Activated naive CD4-positive, alpha-beta T cell treated with anti-CD3 and anti-CD28 coated beads, Interleukin-2, amount 10 ng/mL, durations not matched to agents 7 days and 5 days (primary cell): Measurements from ENCODE around the gene RGCC.

Experiments
- CTCF ChIA-PET: fragments of 350-600 bp; sonication (Branson Sonifier 250); formaldehyde crosslinking; loops from one replicate; lab custom pipeline; 2021; ENCODE audit warnings: antibody characterized with exemption; lab: Charles Lee
- DNase-seq: peaks from one replicate; pipeline ENCODE4 v3.0.0-alpha.2; 2020
- H3K27ac Mint-ChIP-seq: one replicate; pipeline ENCODE4 v1.8.0; 2021; ENCODE audit warnings: mild to moderate bottlenecking, moderate library complexity, mixed read lengths
- H3K27me3 Mint-ChIP-seq: one replicate; pipeline ENCODE4 v1.8.0; 2021; ENCODE audit warnings: mild to moderate bottlenecking, mixed read lengths
- H3K36me3 Mint-ChIP-seq: one replicate; pipeline ENCODE4 v1.8.0; 2021; ENCODE audit warnings: mixed read lengths
- H3K4me1 Mint-ChIP-seq: one replicate; pipeline ENCODE4 v1.8.0; 2021; ENCODE audit warnings: mixed read lengths
- H3K4me3 Mint-ChIP-seq: one replicate; pipeline ENCODE4 v1.8.0; 2021; ENCODE audit warnings: mild to moderate bottlenecking, moderate library complexity, mixed read lengths
- H3K9me3 Mint-ChIP-seq: one replicate; pipeline ENCODE4 v1.8.0; 2021; ENCODE audit warnings: mixed read lengths

Gene RGCC

DNA sequence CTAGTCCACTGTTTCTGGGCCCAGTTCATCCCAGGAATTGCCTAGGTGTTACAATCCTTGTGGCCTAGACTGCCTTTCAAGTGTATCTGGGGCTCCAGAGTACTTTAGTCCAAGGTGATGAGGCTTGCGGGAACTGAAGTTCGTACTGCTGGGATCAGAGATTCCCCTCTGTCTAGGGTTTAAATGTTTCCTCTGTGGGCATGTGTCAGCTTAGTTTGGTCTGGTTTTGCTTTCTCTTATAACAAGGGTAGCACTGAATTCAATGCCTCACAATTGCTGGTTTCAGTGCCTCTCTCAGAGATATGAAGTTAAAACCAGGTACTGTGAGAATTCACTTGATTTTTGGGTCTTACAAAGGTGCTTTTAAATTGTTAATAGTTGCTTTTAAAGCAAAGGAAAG is 30.8 kb downstream of the RGCC start:
- Mint-ChIP-seq H3K27ac (peak overlapping the region; percentile 91), H3K9me3 (peaks cover 18% of the 10 kb centered on the region), H3K36me3 (peaks cover 12% of the 10 kb centered on the region), H3K4me3 (peak overlapping the region; percentile 58), H3K4me1 (peaks cover 42% of the 10 kb centered on the region), H3K27me3 (peaks cover 7% of the 10 kb centered on the region)
- DNase-seq: no peak
- CTCF ChIA-PET: interaction anchor here (1.4 to 3.3 kb wide), 3 partner anchors 19 to 29 kb away, joined by 3 to 16 read pairs (median 3); no protein-coding TSS in a partner anchor

DNA sequence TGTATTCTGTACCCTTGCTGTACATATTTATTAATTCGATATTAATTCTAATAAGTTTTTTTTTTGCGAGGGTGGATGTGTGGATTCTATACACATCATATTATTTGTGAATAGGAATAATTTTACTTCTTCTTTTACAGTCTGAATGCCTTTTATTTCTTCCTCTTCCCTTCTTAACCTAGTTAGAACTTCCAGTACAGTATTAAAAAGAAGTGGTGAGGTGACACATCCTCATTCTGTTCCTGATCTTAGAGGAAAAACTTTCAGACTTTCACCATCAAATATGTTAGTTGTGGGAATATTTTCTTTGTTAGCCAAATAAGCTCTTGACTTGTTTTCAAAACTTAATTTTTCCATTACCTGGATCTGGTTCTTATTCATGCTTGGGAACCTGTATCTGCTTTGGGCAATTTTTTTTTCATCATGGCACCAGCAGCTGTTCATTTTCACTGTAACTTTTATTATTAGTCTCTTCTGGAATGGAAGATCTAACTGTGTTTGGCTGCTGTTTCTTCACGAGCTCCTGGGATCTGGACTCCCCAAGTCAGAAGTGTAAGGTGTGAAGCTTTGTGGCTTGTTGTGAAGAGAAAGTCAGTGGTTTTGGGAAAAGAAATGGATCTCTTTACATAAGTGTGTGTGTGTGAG is 33.1 kb downstream of the RGCC start:
- Mint-ChIP-seq H3K4me3 (no peak overlapping the region), H3K27me3 (peaks cover 7% of the 10 kb centered on the region), H3K4me1 (peaks cover 64% of the 10 kb centered on the region), H3K36me3 (peaks cover 8% of the 10 kb centered on the region), H3K9me3 (peaks cover 8% of the 10 kb centered on the region), H3K27ac (peak overlapping the region; percentile 34)
- DNase-seq: no peak
- CTCF ChIA-PET: interaction anchor here (4.0 kb wide), 1 partner anchor 31 kb away, joined by 42 read pairs; no protein-coding TSS in a partner anchor

DNA sequence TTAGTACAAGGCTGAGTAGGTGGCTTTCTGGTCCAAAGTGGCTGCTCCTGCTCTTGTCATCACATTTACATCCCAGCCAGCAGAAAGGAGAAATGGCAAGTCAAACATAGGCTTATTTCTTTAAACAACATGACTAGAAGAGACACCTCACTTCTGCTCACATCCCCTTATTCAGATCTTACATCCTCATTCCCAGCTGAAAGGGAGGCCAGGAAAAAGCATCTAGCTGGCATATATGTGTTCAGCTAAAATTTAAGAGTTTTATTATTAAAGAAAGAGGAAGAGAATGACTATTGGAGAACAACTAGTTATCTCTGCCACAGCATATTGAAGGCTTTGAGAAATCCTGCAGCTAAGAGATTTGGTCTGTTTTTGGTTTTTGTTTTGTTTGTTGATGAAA is 34.1 kb downstream of the RGCC start:
- CTCF ChIA-PET: interaction anchor here (0.7 to 4.0 kb wide), 3 partner anchors 28 to 141 kb away, joined by 3 to 42 read pairs (median 9); no protein-coding TSS in a partner anchor
- H3K27ac Mint-ChIP-seq: peak overlapping the region; percentile 97
- peaks cover 2% of the 10 kb centered on the region for H3K9me3 Mint-ChIP-seq

DNA sequence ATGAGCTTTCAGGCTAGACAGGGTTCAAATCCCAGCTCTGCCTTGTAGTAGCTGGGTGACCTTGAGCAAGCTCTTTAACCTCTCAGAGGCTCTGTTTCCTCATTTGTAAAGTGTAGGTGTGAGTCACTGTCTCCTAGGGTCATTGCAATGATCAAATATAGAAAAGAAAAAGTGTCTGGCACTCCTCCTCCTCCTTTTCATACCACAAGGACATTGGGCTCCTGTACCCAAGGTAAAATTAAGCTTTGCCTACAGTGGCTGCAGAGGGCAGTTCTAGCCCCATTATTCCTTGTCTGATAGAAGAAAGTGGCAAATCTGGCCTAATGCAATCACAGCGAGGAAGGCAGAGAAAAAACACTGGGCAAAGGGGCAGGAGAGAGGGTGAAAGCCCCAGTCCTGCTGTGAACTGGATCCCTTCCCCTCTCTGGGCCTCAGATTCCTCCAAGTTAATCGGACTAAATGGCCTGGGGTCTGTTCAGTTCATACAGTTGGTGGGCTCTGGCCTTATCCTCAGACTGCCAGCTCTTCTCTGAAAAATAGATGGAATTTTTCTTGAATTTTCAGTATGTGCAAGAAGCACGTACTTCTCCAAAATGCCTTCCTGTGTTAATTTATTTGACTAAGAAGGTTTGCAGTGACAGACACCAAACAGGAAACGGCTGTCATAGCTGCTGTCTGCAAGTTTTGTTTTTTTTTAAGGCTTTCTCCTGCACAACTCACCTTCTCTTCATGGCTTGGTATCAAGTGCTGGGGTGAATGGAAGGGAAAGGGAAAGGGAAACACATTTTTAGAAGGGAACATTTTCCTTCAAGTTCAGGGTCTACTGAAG is 35.3 kb downstream of the RGCC start:
- Mint-ChIP-seq H3K4me1 (peaks cover 82% of the 10 kb centered on the region), H3K9me3 (no peaks in the 10 kb centered on the region), H3K27me3 (no peaks in the 10 kb centered on the region), H3K4me3 (peak overlapping the region; percentile 40), H3K27ac (peak overlapping the region; percentile 97), H3K36me3 (peaks cover 2% of the 10 kb centered on the region)
- DNase-seq: no peak
- CTCF ChIA-PET: interaction anchor here (1.0 to 4.0 kb wide), 3 partner anchors 22 to 33 kb away, joined by 3 to 42 read pairs (median 9); no protein-coding TSS in a partner anchor

More for the DNA sequence above, 34.1 kb downstream of the RGCC start:
- DNase-seq: no peak
- peaks cover 3% of the 10 kb centered on the region for H3K36me3 Mint-ChIP-seq
- peaks cover 7% of the 10 kb centered on the region for H3K27me3 Mint-ChIP-seq
- peaks cover 72% of the 10 kb centered on the region for H3K4me1 Mint-ChIP-seq
- no peak overlapping the region for H3K4me3 Mint-ChIP-seq

DNA sequence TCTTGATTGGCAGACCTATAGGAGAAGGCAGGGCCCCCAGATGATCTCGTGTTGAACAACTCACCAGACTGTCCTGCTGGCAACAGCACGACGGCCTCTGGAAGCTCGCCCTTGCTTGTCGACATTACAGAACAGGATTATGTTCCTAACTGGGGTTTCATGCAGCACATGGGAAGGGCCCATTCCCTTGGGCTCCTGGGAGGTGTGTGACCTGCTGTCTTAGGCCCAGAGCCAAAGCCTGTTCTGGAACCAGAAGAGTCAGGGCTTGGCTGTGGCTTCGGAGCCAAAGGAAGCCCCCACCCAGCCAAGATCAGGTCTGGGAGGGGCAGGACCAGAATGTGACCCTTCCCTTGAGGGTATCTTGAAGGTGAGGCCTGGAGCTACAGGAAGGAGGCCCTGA is 36.9 kb downstream of the RGCC start:
- H3K4me3 Mint-ChIP-seq: no peak overlapping the region
- CTCF ChIA-PET: interaction anchor here (0.8 to 4.0 kb wide), 3 partner anchors 35 to 37 kb away, joined by 3 to 42 read pairs (median 3); partner anchors contain the start of gene RGCC
- peaks cover 81% of the 10 kb centered on the region for H3K4me1 Mint-ChIP-seq
- H3K36me3 Mint-ChIP-seq: peaks cover 3% of the 10 kb centered on the region
- H3K27ac Mint-ChIP-seq: peak overlapping the region; percentile 68
- H3K9me3 Mint-ChIP-seq: no peaks in the 10 kb centered on the region
- DNase-seq: no peak
- H3K27me3 Mint-ChIP-seq: no peaks in the 10 kb centered on the region

DNA sequence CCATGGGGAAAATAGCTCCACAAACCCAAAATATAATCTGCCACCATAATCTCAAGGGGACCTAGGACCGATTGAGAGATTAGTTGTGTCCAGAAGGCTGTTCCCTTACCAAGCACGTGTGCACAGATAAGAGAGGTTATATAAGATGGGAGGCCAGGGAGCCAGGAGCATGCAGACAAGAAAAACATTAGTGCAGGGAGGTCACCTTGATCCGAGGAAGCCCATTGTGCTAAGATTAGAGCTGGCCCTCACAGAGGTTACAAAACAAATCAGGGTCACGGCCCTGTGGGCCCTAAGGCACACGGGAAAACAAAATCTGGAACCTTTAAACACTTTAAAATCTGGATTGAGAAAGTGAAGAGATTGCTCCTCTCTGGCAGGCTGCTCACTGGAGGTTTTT is 37.7 kb downstream of the RGCC start:
- no peaks in the 10 kb centered on the region for H3K27me3 Mint-ChIP-seq
- H3K4me1 Mint-ChIP-seq: peaks cover 86% of the 10 kb centered on the region
- H3K36me3 Mint-ChIP-seq: peaks cover 6% of the 10 kb centered on the region
- no peak overlapping the region for H3K4me3 Mint-ChIP-seq
- no peaks in the 10 kb centered on the region for H3K9me3 Mint-ChIP-seq
- CTCF ChIA-PET: interaction anchor here (0.8 to 1.5 kb wide), 2 partner anchors 36 to 38 kb away, joined by 3 read pairs; partner anchors contain the start of gene RGCC
- DNase-seq: no peak
- no peak overlapping the region for H3K27ac Mint-ChIP-seq

DNA sequence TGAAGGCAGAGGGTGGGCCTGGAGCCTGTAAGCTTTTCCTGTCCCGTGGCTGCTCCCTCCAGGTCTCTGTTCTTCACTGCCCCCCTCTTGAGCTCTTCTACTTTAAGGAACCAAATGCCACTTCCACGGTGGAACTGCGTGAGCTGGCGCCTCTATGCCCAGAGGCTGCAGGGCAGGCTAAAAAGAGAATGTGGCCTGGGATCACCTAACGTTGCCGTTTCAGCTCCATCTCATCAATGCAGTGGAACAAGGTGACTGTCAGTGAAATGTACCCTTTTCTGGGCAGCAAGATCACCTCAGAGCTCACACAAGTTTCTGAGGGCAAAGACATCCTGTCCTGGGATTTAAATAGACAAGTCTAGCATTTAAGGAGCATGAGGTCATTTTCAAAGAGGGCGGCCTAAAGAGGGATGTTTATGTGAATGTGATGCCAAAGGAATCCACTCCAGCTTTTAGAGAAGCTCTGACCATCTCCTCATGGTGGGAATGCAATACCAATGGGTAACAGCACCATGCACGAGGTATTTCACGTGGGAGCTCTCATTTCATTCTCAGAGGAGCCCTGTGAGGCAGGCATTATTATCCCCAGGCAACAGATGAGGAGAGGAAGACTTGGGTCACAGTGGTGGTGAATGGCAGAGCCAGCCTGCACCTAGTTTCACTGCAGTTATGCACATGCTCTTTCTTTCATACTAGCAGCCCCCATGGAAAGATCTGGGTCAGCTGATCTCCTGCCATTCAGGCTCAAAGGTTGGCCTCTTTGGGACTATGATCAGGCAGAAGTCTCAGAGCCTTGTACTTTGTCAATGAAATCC is 39.3 kb downstream of the RGCC start:
- Mint-ChIP-seq H3K9me3 (no peaks in the 10 kb centered on the region), H3K27me3 (no peaks in the 10 kb centered on the region), H3K4me1 (peaks cover 90% of the 10 kb centered on the region), H3K36me3 (peaks cover 6% of the 10 kb centered on the region), H3K4me3 (no peak overlapping the region), H3K27ac (no peak overlapping the region)
- CTCF ChIA-PET: interaction anchor here (1.4 to 7.9 kb wide), 2 partner anchors 38 to 156 kb away, joined by 3 to 40 read pairs; partner anchors contain the start of gene RGCC
- DNase-seq: no peak

DNA sequence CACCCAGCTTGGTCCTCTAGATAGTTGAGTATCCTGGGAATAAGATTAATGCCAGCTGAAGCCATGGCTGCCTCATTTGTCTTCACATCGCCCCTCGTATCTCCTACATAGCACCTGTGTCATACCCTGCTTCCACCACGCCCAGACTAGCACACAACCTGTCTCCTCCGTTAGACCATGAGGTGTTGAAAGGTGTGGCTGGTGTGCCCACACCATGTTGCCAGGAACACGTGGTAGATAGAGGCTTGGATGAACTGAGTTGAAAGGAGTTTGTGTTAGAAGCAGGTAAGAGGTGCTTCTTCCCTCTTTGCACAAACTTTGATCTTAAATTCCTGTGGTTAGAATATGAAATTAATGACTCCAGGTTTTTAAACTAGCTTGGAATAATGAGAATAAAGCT is 40.1 kb downstream of the RGCC start:
- CTCF ChIA-PET: interaction anchor here (1.4 to 7.9 kb wide), 3 partner anchors 28 to 156 kb away, joined by 3 to 40 read pairs (median 3); partner anchors contain the start of gene RGCC
- Mint-ChIP-seq H3K4me3 (no peak overlapping the region), H3K9me3 (no peaks in the 10 kb centered on the region), H3K36me3 (peaks cover 6% of the 10 kb centered on the region), H3K27ac (no peak overlapping the region), H3K4me1 (peaks cover 90% of the 10 kb centered on the region), H3K27me3 (no peaks in the 10 kb centered on the region)
- DNase-seq: no peak

DNA sequence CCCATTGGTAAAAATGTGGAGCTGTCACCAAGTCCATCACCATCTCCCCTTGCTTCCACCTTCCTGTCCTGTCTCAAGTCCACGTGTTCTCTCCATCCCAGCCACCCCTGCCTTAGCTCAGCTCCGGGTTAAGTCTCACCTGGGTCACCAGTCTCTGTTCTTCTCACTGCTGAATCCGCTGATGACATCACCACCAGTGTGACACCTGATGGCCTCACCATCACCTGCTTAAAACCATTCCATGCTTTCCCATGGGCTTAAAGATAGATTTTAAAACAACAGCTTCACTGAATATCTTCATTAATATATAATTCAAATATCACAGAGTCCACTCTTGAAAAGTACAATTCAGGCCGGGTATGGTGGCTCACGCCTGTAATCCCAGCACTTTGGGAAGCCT is 42.1 kb downstream of the RGCC start:
- Mint-ChIP-seq H3K4me3 (no peak overlapping the region), H3K4me1 (peaks cover 75% of the 10 kb centered on the region), H3K36me3 (peaks cover 13% of the 10 kb centered on the region), H3K9me3 (peaks cover 10% of the 10 kb centered on the region), H3K27me3 (no peaks in the 10 kb centered on the region), H3K27ac (peak overlapping the region; percentile 60)
- DNase-seq: no peak
- CTCF ChIA-PET: interaction anchor here (7.9 kb wide), 1 partner anchor 41 kb away, joined by 40 read pairs; the partner anchor contains the start of gene RGCC

DNA sequence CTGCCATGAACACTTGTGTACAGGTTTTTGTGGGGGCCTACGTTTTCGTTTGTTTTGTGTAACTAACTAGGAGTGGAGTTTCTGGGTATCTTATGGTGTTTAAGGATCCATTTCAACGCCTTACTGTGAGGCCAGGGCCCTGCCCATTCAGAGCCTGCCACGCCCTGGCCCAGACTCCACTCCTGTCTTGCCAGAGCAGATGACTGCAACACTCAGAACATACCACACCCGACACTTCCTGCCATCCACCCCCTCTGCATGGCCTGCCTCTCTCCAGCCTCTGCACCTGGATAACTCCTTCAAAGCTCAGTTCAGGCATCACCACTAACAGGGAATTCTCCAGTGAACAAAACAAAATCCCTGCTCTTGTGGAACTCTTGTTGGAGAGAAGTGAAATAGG is 43.2 kb downstream of the RGCC start:
- Mint-ChIP-seq H3K27ac (peak overlapping the region; percentile 76), H3K4me1 (peaks cover 66% of the 10 kb centered on the region), H3K27me3 (no peaks in the 10 kb centered on the region), H3K9me3 (peaks cover 17% of the 10 kb centered on the region), H3K4me3 (no peak overlapping the region), H3K36me3 (peaks cover 14% of the 10 kb centered on the region)
- CTCF ChIA-PET: interaction anchor here (7.9 kb wide), 1 partner anchor 42 kb away, joined by 40 read pairs; the partner anchor contains the start of gene RGCC
- peak; percentile 65 for DNase-seq

DNA sequence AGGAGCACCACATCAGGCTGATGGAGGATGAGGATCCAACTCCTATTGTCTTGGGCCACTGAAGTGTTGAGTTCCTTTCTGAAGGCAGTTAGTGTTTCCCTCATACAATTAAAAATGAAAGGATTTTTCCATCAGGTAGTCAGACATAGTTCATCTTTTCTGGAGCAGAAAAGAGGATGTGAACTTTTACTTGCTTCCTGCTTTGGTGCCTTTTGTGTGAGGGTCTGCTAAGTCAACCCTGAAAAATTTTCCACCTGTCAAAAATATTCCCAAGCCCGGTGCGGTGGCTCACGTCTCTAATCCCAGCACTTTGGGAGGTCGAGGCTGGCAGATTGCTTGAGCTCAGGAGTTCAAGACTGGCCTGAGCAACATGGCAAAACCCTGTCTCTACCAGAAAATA is 43.9 kb downstream of the RGCC start:
- CTCF ChIA-PET: interaction anchor here (7.9 kb wide), 1 partner anchor 43 kb away, joined by 40 read pairs; the partner anchor contains the start of gene RGCC

DNA sequence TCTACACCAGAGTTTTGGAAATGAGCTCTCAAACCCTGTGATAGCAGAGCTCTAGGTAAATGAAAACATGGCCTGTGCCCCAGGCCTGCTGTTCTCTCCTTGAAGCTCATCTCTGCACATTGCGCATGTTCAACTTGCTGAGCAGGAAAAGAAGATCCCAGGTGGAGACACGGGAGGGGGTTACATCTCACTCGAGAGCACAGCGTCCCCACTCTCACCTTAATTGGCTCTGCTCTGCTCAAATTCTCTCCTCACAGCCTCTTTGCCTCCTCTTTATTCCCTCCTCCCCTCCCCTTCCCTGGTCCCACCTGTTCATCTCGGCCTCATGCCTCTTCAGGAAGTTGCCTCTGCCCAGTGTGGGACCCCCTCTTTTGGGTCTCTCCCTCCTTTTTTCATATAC is 44.7 kb downstream of the RGCC start:
- no peak for DNase-seq
- no peak overlapping the region for H3K27ac Mint-ChIP-seq
- H3K36me3 Mint-ChIP-seq: peaks cover 19% of the 10 kb centered on the region
- peaks cover 21% of the 10 kb centered on the region for H3K9me3 Mint-ChIP-seq
- H3K27me3 Mint-ChIP-seq: no peaks in the 10 kb centered on the region
- CTCF ChIA-PET: interaction anchor here (0.7 to 7.9 kb wide), 2 partner anchors 9 to 43 kb away, joined by 3 to 40 read pairs; partner anchors contain the start of gene RGCC
- no peak overlapping the region for H3K4me3 Mint-ChIP-seq
- H3K4me1 Mint-ChIP-seq: peaks cover 54% of the 10 kb centered on the region

More for the DNA sequence above, 43.9 kb downstream of the RGCC start:
- Mint-ChIP-seq H3K4me3 (no peak overlapping the region), H3K9me3 (peaks cover 21% of the 10 kb centered on the region), H3K27ac (peak overlapping the region; percentile 19), H3K4me1 (peaks cover 60% of the 10 kb centered on the region), H3K36me3 (peaks cover 19% of the 10 kb centered on the region), H3K27me3 (no peaks in the 10 kb centered on the region)
- DNase-seq: no peak

DNA sequence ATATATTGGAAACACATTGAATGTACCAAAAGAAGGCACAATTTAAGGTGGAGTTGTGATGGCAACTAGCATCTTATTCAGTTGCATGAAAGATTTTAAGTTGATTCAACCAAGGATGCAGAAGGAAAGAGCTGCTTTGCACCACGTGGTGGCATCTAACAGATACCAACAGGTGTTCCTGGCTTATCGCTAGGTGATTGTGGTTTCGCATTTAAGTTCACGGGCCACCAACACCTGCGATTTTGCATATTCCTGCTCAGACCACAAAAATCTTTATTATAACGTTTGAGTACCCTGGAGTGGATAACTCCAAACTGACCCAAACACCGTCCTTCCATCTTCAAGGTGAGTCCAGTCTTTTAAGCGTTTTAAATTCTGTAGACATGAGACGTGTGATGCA is 45.3 kb downstream of the RGCC start:
- CTCF ChIA-PET: interaction anchor here (0.6 to 7.9 kb wide), 2 partner anchors 44 to 188 kb away, joined by 3 to 40 read pairs; partner anchors contain the start of gene RGCC
- Mint-ChIP-seq H3K36me3 (peaks cover 19% of the 10 kb centered on the region), H3K9me3 (peaks cover 21% of the 10 kb centered on the region), H3K4me1 (peaks cover 48% of the 10 kb centered on the region), H3K4me3 (no peak overlapping the region), H3K27ac (no peak overlapping the region), H3K27me3 (no peaks in the 10 kb centered on the region)
- peak; percentile 46 for DNase-seq
